Colonic mucosa (tissue), 4 donors: ENCODE measurements around the gene IRX5. TPM values are rescaled to one million over a fixed set of nuclear protein-coding genes. Genes with fewer than 3 reads are reported as not detected.

Source experiments
- DNase-seq: peaks from one replicate; pipeline ENCODE4 v3.0.0-alpha.2; 2020
- H3K27ac ChIP-seq: fragments of 200-600 bp; one replicate; pipeline ENCODE4 v1.8.0; 2021
- H3K27me3 ChIP-seq: fragments of 200-600 bp; one replicate; pipeline ENCODE4 v1.8.0; 2021
- H3K36me3 ChIP-seq: fragments of 200-600 bp; one replicate; pipeline ENCODE4 v1.8.0; 2021
- H3K4me1 ChIP-seq: fragments of 200-600 bp; one replicate; pipeline ENCODE4 v1.8.0; 2021; ENCODE audit warnings: mild to moderate bottlenecking
- H3K4me3 ChIP-seq: fragments of 200-600 bp; one replicate; pipeline ENCODE4 v1.8.0; 2021
- H3K9ac ChIP-seq, 2 donors: one replicate each; pipeline ENCODE4 v1.7.0; 2013; ENCODE audit warnings: control low read depth in 2 of 2, low read depth in 2 of 2, low read length in 2 of 2
- H3K9me3 ChIP-seq: fragments of 200-600 bp; one replicate; pipeline ENCODE4 v1.8.0; 2021
- CTCF ChIP-seq: fragments of 200-600 bp; IDR thresholded peaks from one replicate; pipeline ENCODE4 v1.8.0; 2022; ENCODE audit warnings: antibody characterized with exemption, mild to moderate bottlenecking
- intact Hi-C: fragments of 100-400 bp; cut with DNase I; formaldehyde crosslinking; loops from one replicate; pipeline ENCODE4 v1.14.1; 2022
- total RNA-seq, 2 donors: library from RNA; stranded (reverse); fragmentation: NEBNext Ultra II Directional in 1 of 2; extraction: Animal tissue kit (Norgen Biotek cat#: 25700) in 1 of 2; gene quantifications; one replicate each; pipeline ENCODE4 v1.2.1, GENCODE V29; 2021
- donor health status: healthy.
- donor health status: DM: no; HTN: no; CAD: no.
- donor health status: DM: no; HTN: no; CAD: no.

The IRX5 gene
- total RNA-seq, 2 donors from 2014 or later = 0.11 to 0.17 TPM

DNA sequence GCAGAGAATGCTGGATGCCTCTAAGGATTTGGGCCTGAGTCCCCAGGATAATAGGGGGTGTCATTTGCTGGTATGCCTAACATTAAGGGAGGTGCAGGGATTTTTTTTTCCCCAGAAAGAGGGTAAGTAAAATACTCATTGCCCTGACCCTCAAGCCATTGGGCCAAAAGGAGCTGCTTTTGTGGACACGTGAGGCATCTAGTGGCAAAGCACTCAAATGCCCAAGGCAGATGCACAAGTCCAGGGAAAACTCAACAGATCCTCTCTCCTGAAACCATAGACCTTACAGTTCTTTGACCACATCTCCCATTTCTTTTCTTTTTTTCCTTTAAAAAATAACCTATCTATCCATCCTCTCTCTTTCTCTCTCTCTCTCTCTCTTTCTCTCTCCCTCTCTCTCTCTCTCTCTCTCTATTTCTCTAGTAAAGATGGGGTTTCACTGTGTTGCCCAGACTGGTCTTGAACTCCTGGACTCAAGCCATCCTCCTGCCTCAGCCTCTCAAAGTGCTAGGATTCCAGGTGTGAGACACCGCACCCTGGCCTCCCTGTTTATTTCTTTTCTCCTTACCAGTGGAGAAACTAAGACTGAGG lies 11.8 kb downstream of the IRX5 start:
- Histone ChIP-seq H3K4me3 (no peak overlapping the region), H3K27me3 (peaks cover 41% of the 10 kb centered on the region), H3K9me3 (no peaks in the 10 kb centered on the region), H3K9ac (no peak overlapping the region), H3K27ac (no peak overlapping the region), H3K4me1 (no peaks in the 10 kb centered on the region), H3K36me3 (no peaks in the 10 kb centered on the region)
- DNase-seq = no peak
- intact Hi-C loops = no loop called here
- TF ChIP-seq CTCF = no peak

DNA sequence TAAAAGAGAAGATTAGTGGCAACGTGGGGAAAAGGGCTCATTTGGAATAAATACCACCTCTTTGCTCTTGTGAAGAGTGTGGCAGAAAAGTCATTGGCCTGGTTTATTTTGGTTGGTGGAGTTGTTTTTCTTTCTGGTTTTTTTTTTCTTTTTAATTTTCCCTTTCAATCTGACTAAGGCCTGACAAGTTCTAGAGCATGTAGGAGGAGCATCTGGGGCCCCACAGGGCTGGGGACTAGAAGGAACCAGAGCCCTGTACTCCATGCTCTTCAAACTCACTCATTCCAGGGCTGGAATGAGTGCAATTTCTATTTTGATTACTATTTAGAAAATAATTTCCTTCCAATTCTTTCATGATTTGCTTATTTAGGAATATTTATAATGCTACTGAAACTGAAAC lies 13.3 kb downstream of the IRX5 start:
- H3K9ac ChIP-seq = no peak overlapping the region
- H3K4me1 ChIP-seq = no peaks in the 10 kb centered on the region
- intact Hi-C loops = no loop called here
- H3K4me3 ChIP-seq = no peak overlapping the region
- H3K27ac ChIP-seq = no peak overlapping the region
- DNase-seq = no peak
- H3K9me3 ChIP-seq = no peaks in the 10 kb centered on the region
- TF ChIP-seq CTCF = no peak
- no peaks in the 10 kb centered on the region for H3K36me3 ChIP-seq
- peaks cover 26% of the 10 kb centered on the region for H3K27me3 ChIP-seq

DNA sequence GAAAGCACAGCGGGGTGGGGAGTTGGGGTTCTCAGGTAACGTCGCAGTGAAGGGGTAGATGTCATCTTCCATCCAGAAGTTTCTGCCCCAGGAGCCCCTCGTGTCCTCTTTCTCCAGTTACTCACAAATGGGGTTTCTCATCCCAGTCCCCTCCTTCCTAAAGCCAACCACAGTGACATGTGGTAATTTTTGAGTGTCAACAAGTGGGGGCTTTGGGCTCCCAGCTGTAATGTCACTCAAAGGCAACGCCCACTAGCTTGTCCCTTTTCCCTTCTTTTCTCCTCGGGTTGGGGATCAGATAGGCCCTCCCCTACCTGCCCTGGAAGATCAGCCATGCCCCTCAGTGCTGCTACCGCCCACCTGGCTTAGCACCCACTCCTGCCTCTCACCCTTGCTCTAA lies 14.4 kb downstream of the IRX5 start:
- TF ChIP-seq CTCF = no peak
- H3K27ac ChIP-seq = no peak overlapping the region
- intact Hi-C loops = no loop called here
- no peaks in the 10 kb centered on the region for H3K36me3 ChIP-seq
- no peaks in the 10 kb centered on the region for H3K9me3 ChIP-seq
- no peak for DNase-seq
- H3K27me3 ChIP-seq = peaks cover 15% of the 10 kb centered on the region
- H3K9ac ChIP-seq = no peak overlapping the region
- no peak overlapping the region for H3K4me3 ChIP-seq
- H3K4me1 ChIP-seq = no peaks in the 10 kb centered on the region

DNA sequence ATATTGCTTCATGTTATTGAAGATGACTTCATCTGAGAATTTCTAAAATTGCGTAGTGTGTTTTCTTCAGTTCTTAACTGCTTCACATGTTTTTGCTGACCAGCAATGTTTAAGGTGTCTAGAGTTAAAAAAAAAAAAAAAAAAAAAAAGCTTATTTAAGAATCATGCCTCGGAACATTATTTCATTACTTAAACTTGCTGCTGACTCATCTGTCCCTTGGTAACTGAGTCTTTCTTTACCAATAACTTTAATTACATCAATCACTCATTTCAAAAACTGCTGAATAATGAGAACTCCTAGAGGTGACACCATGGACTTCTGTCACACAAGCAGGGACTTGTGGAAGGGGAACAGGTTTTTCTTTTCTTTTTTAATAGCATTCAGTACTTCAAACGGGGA lies 16.2 kb downstream of the IRX5 start:
- Histone ChIP-seq H3K9me3 (no peaks in the 10 kb centered on the region), H3K36me3 (no peaks in the 10 kb centered on the region), H3K4me3 (no peak overlapping the region), H3K27me3 (no peaks in the 10 kb centered on the region), H3K4me1 (no peaks in the 10 kb centered on the region), H3K27ac (no peak overlapping the region), H3K9ac (no peak overlapping the region)
- intact Hi-C loops = no loop called here
- no peak for TF ChIP-seq CTCF
- DNase-seq = no peak

- H3K4me3 ChIP-seq = no peak overlapping the region
- DNase-seq = no peak
- intact Hi-C loops = no loop called here
- TF ChIP-seq CTCF = no peak
- no peaks in the 10 kb centered on the region for H3K9me3 ChIP-seq
- H3K36me3 ChIP-seq = no peaks in the 10 kb centered on the region
- H3K27me3 ChIP-seq = no peaks in the 10 kb centered on the region
- no peak overlapping the region for H3K27ac ChIP-seq
- H3K9ac ChIP-seq = no peak overlapping the region
- H3K4me1 ChIP-seq = no peaks in the 10 kb centered on the region
Observed at GRCh38 chr16:54947616-54948015, 17.0 kb downstream of the IRX5 start.

DNA sequence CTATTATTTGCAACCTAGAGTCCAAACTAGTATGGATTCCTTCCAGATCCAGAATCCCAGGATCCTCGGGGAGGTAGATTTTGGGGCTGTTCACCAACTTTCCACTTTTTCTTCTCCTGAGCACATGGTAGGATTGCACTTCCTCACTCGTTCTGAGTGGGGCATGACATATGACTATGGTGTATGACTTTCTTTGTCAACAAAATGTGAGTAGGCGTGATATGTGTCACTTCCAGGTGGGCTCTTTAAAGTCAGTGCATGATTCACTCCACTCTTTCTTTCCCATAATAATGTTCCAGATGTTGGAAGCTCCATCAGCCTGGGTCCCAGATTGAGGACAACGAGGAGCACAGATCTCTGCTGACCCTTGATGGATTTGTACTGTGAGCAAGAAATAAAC lies 21.5 kb downstream of the IRX5 start:
- no peaks in the 10 kb centered on the region for H3K9me3 ChIP-seq
- intact Hi-C loops = no loop called here
- no peaks in the 10 kb centered on the region for H3K27me3 ChIP-seq
- no peaks in the 10 kb centered on the region for H3K4me1 ChIP-seq
- no peak overlapping the region for H3K27ac ChIP-seq
- H3K4me3 ChIP-seq = no peak overlapping the region
- no peaks in the 10 kb centered on the region for H3K36me3 ChIP-seq
- DNase-seq = no peak
- TF ChIP-seq CTCF = no peak
- no peak overlapping the region for H3K9ac ChIP-seq
